ACHN (cell line): ENCODE measurements around the gene GNB1L.
A peak's percentile ranks its signal among the peaks of the same experiment; 100 is the strongest.

ENCODE experiments used
- DNase-seq: peaks from one replicate; pipeline ENCODE4 v3.0.0-alpha.2; 2015
- in situ Hi-C: cut with HindIII; loops from 2 replicates; pipeline ENCODE4 v1.10.0; 2017; ENCODE audit warnings: low sequenced_read_pairs, low pct_ligation_motif_present, low pct_unique_long_range_greater_than_20kb

GNB1L gene

GRCh38 chr22:19869497-19870152 is 15.0 kb upstream of the GNB1L start:
- no peak for DNase-seq
- in situ Hi-C loops, result no loop called here

GRCh38 chr22:19868773-19869471 is 14.2 kb upstream of the GNB1L start:
- DNase-seq, result no peak
- in situ Hi-C loops, result no loop called here

DNA sequence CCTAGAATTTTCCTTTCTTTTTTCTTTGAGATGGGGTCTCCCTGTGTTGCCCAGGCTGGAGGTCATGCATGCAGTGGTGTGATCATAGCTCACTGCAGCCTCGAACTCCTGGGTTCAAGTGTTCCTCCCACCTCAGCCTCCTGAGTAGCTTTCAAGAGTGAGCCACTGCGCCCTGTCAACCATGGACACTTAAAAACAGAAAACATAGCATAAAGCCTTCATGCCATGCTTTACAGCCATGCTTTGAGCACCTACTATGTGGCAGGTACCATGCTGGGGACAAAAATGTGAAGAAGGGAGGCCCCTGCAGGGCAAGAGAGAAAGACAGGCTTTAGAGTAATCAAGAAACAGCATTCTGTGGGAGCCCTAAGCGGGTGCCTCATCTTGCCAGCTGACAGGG is 13.7 kb upstream of the GNB1L start:
- in situ Hi-C loops, result no loop called here

DNA sequence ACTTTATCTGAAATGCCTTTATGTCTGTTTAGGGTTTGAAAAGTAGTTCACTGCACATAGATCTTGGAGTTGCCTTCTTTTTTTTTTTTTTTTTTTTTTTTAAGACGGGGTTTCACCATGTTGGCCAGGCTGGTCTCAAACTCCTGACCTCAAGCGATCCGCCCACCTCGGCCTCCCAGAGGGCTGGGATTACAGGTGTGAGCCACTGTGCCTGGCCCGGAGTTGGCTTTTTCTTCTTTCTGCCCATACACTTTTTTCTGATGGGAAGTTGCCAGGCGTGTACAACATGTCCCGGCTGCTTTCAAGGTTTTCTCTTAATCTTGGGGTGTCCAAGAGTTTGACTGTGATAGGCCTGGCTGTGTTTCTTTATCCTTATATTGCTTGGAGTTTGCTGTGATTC is 12.9 kb upstream of the GNB1L start:
- no peak for DNase-seq
- in situ Hi-C loops, result no loop called here

More for the DNA sequence above, 13.7 kb upstream of the GNB1L start:
- no peak for DNase-seq

DNA sequence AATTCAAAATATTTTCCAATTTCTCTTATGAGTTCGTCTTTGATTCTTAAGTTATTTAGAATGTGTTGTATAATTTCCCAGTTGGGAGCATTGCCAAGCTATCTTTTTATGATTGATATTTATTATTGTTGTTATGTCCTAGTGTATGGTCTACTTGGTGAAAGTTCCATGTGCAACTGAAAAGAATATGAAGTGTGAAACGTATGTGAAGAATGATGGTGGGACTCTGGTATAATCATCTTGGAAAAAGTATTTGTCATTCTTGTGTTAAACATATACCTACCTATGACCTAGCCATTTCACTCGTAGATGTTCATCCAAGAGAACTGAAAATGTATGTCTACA is 12.0 kb upstream of the GNB1L start:
- in situ Hi-C loops, result no loop called here
- DNase-seq, result no peak

- no peak for DNase-seq
- in situ Hi-C loops, result no loop called here
Measured at GRCh38 chr22:19865141-19865829, 10.6 kb upstream of the GNB1L start.

GRCh38 chr22:19864538-19865106 is 9.9 kb upstream of the GNB1L start:
- in situ Hi-C loops, result no loop called here
- DNase-seq, result no peak

GRCh38 chr22:19863571-19863970 is 8.9 kb upstream of the GNB1L start:
- DNase-seq, result no peak
- in situ Hi-C loops, result no loop called here

- in situ Hi-C loops, result no loop called here
- DNase-seq, result no peak
Measured at GRCh38 chr22:19862619-19863246, 8.1 kb upstream of the GNB1L start.

GRCh38 chr22:19859861-19860510 is 5.3 kb upstream of the GNB1L start:
- in situ Hi-C loops, result no loop called here
- no peak for DNase-seq

DNA sequence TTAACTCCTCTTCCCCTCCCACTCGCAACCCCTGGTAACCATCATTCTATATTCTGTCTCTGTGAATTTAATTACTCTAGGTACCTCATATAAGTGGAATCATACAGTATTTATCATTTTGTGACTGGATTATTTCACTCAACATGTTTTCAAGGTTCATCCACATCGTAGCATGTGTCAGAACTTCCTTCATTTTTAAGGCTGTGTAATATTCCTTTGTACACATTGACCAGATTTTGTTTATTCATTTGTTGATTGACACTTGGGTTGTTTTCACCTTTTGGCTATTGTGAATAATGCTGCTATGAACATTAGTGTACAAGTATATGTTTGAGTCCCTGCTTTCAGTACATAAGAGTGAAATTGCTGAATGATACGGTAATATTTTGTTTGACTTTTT is 2.7 kb upstream of the GNB1L start:
- in situ Hi-C loops, result no loop called here
- no peak for DNase-seq

DNA sequence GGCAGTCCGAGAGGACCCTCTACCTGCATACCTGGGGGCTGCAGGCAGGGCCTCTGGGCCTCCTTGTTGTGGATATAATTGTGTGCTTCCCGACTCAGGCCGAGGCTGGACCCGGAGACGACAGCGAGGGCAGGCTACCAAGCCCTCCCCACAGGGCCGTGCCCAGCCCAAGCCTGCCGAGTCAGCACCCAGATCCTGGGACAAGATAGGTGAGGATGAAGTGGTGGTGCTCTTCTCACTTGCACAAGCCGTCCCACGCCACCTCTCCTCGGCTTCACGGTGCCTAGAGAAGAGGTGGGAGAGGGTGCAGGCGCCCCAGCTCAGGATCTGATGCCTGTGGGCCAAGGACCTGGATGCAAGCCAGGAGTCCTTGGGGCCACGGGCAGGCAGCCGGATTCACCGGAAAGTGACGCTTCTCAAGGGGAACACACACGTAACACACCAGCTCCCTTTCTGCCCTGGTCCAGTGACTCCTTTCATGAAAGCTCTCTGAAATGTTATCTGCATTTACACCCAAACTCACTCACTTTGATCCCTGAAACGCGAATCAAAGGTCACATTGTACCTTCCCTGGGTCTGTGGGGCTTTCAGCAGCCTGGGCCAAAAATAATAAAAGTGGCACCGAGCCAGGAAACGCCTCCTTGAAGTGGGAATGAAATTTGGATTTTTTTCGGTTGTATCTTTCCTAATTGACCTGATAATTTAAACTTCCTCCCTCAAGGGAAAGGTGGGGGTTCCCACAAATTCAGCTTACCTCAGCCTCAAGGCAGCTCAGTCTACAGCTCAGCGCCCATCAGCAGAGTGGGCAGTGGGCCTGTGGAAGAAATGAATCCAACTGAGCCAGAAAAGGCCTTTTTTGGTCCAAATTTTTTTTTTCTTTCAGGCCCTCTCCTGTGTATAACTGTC is 1.1 kb upstream of the GNB1L start:
- in situ Hi-C loops, result no loop called here
- DNase-seq, result peak; percentile 42

- peak; percentile 5 for DNase-seq
- in situ Hi-C loops, result no loop called here
Measured at GRCh38 chr22:19853879-19854777, 546 bp downstream of the GNB1L start.

GRCh38 chr22:19853058-19853878 is 1.4 kb downstream of the GNB1L start:
- no peak for DNase-seq
- in situ Hi-C loops, result no loop called here

GRCh38 chr22:19852177-19852781 is 2.4 kb downstream of the GNB1L start:
- in situ Hi-C loops, result no loop called here
- no peak for DNase-seq
